WTC11 (cell line): Measurements from ENCODE around the gene C1QTNF6. TPM values are rescaled to one million over a fixed set of nuclear protein-coding genes. Genes with fewer than 3 reads are reported as not detected.
A peak's percentile ranks its signal among the peaks of the same experiment; 100 is the strongest.

Experiments
- ATAC-seq: fragments of 200-7000 bp; cut with Tn5 transposase; 2 replicates; pipeline ENCODE4 v1.10.0; 2021; ENCODE audit warnings: mild to moderate bottlenecking, moderate library complexity
- CTCF ChIA-PET: fragments of 300-600 bp; sonication (Branson Sonifier 250); formaldehyde crosslinking; loops from one replicate; lab custom pipeline; 2021; ENCODE audit warnings: antibody characterized with exemption; lab: Charles Lee
- POLR2A ChIA-PET: fragments of 350-600 bp; sonication (Branson Sonifier 250); formaldehyde crosslinking; loops from one replicate; lab custom pipeline; 2021; ENCODE audit warnings: antibody characterized with exemption; lab: Charles Lee
- DNase-seq: peaks from one replicate; pipeline ENCODE4 v3.0.0; 2021; ENCODE audit warnings: low spot score
- H3K27ac Mint-ChIP-seq: 2 replicates; pipeline ENCODE4 v1.8.0; 2021; ENCODE audit warnings: mixed read lengths
- H3K27me3 Mint-ChIP-seq: 2 replicates; pipeline ENCODE4 v1.8.0; 2021; ENCODE audit warnings: low read depth, mild to moderate bottlenecking, moderate library complexity, mixed read lengths
- H3K36me3 Mint-ChIP-seq: 2 replicates; pipeline ENCODE4 v1.8.0; 2021; ENCODE audit warnings: mixed read lengths
- H3K4me1 Mint-ChIP-seq: 2 replicates; pipeline ENCODE4 v1.8.0; 2022; ENCODE audit warnings: mixed read lengths
- H3K4me3 Mint-ChIP-seq: 2 replicates; pipeline ENCODE4 v1.8.0; 2021; ENCODE audit warnings: mild to moderate bottlenecking, moderate library complexity, mixed read lengths
- H3K9me3 Mint-ChIP-seq: 2 replicates; pipeline ENCODE4 v1.8.0; 2021; ENCODE audit warnings: mixed read lengths
- EMX1 ChIP-seq: fragments of 250-450 bp; sonication (Bioruptor Pico); IDR thresholded peaks from 2 replicates; pipeline ENCODE4 v1.8.0; 2021; ENCODE audit warnings: mild to moderate bottlenecking
- TEAD4 ChIP-seq: sonication (generic); formaldehyde crosslinking; IDR thresholded peaks from 2 replicates; pipeline ENCODE4 v1.8.0; 2022; ENCODE audit warnings: mild to moderate bottlenecking, missing genetic modification reagents
- ZNF263 ChIP-seq: sonication (generic); formaldehyde crosslinking; IDR thresholded peaks from 2 replicates; pipeline ENCODE4 v1.8.1; 2022; ENCODE audit warnings: low read depth, mild to moderate bottlenecking, moderate library complexity, missing genetic modification reagents
- total RNA-seq: library from RNA; stranded (reverse); gene quantifications from 3 replicates; pipeline ENCODE4 v1.2.3, GENCODE V29; 2021
- TF ChIP-seq, protein P1 (sequence below): sonication (generic); formaldehyde crosslinking; IDR thresholded peaks from 2 replicates; pipeline ENCODE4 v1.8.1; 2023; ENCODE audit warnings: mild to moderate bottlenecking, missing genetic modification reagents, moderate library complexity
- TF ChIP-seq, protein P2 (sequence below): sonication (generic); formaldehyde crosslinking; IDR thresholded peaks from 2 replicates; pipeline ENCODE4 v1.8.1; 2023; ENCODE audit warnings: mild to moderate bottlenecking, missing genetic modification reagents
- TF ChIP-seq, protein P3 (sequence below): sonication (generic); formaldehyde crosslinking; IDR thresholded peaks from 2 replicates; pipeline ENCODE4 v1.8.0; 2023; ENCODE audit warnings: missing genetic modification reagents, mild to moderate bottlenecking, borderline replicate concordance
- TF ChIP-seq, protein P4 (sequence below): sonication (generic); formaldehyde crosslinking; IDR thresholded peaks from 2 replicates; pipeline ENCODE4 v1.8.0; 2022; ENCODE audit warnings: missing genetic modification reagents
- TF ChIP-seq, protein P5 (sequence below): fragments of 250-450 bp; sonication (Bioruptor Pico); IDR thresholded peaks from 2 replicates; pipeline ENCODE4 v2.1.2; 2022; ENCODE audit warnings: mild to moderate bottlenecking, moderate library complexity
- TF ChIP-seq, protein P6 (sequence below): sonication (generic); formaldehyde crosslinking; IDR thresholded peaks from 2 replicates; pipeline ENCODE4 v1.8.0; 2022; ENCODE audit warnings: mild to moderate bottlenecking, missing genetic modification reagents
- TF ChIP-seq, protein P7 (sequence below): sonication (generic); formaldehyde crosslinking; IDR thresholded peaks from 2 replicates; pipeline ENCODE4 v1.8.1; 2023; ENCODE audit warnings: mild to moderate bottlenecking, moderate library complexity, missing genetic modification reagents

Gene C1QTNF6
- total RNA-seq, 1 experiment from 2014 or later: 5.9 TPM

DNA sequence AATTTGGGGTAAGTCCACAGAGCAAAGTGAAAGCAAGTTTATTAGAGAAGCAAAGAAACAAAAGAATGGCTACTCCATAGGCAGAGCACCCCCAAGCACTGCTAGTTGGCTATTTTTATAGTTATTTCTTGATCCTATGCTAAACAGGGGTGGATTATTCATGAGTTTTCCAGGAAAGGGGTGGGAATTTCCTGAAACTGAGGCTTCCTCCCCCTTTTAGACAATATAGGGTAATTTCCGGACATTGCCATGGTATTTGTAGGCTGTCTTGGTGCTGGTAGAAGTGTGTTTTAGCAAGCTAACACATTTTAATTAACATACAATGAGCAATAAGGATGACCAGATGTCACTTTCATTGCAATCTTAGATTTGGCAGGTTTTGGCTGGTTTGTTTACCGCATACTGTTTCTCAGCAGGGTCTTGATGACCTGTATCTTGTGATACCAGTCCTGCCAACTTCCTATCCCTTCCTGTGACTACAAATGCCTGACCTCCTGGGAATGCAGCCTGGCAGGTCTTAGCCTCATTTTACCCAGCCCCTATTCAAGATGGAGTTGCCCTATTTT lies 937 bp upstream of the C1QTNF6 start (continued):
- TF ChIP-seq, protein P1, sequence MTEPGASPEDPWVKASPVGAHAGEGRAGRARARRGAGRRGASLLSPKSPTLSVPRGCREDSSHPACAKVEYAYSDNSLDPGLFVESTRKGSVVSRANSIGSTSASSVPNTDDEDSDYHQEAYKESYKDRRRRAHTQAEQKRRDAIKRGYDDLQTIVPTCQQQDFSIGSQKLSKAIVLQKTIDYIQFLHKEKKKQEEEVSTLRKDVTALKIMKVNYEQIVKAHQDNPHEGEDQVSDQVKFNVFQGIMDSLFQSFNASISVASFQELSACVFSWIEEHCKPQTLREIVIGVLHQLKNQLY: no peak

DNA sequence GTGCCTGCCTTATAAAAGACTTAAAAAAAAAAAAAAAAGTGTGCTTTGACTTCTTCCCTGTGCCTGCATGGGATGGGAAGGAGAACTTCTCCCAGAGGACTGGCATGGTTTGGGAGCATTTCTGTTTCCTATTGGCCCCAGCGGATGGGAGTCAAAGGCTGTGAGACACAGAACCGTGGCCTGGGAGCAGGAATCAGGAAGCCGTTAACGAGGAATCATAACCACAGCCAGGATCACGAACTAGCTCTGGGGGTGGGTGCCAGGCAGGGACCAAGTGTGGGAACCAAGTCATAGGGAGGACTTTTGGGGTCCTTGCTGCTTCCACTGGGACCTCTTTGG lies 526 bp downstream of the C1QTNF6 start:
- POLR2A ChIA-PET: interaction anchor here (1.1 to 1.4 kb wide), 2 partner anchors 12 to 411 kb away, joined by 4 read pairs; partner anchors contain the start of gene IFT27
- CTCF ChIA-PET: interaction anchor here (0.7 to 4.2 kb wide), 5 partner anchors 10 to 73 kb away, joined by 3 to 23 read pairs (median 4); no protein-coding TSS in a partner anchor
- Mint-ChIP-seq H3K27me3 (no peaks in the 10 kb centered on the region; the same call in 1 of the 2 replicates), H3K27ac (peak overlapping the region; percentile 90), H3K9me3 (peaks cover 14% of the 10 kb centered on the region), H3K4me1 (peaks cover 49% of the 10 kb centered on the region), H3K4me3 (peak overlapping the region; percentile 75), H3K36me3 (peaks cover 13% of the 10 kb centered on the region)
- TF ChIP-seq, protein P2, sequence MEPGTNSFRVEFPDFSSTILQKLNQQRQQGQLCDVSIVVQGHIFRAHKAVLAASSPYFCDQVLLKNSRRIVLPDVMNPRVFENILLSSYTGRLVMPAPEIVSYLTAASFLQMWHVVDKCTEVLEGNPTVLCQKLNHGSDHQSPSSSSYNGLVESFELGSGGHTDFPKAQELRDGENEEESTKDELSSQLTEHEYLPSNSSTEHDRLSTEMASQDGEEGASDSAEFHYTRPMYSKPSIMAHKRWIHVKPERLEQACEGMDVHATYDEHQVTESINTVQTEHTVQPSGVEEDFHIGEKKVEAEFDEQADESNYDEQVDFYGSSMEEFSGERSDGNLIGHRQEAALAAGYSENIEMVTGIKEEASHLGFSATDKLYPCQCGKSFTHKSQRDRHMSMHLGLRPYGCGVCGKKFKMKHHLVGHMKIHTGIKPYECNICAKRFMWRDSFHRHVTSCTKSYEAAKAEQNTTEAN: no peak
- TF ChIP-seq, protein P3, sequence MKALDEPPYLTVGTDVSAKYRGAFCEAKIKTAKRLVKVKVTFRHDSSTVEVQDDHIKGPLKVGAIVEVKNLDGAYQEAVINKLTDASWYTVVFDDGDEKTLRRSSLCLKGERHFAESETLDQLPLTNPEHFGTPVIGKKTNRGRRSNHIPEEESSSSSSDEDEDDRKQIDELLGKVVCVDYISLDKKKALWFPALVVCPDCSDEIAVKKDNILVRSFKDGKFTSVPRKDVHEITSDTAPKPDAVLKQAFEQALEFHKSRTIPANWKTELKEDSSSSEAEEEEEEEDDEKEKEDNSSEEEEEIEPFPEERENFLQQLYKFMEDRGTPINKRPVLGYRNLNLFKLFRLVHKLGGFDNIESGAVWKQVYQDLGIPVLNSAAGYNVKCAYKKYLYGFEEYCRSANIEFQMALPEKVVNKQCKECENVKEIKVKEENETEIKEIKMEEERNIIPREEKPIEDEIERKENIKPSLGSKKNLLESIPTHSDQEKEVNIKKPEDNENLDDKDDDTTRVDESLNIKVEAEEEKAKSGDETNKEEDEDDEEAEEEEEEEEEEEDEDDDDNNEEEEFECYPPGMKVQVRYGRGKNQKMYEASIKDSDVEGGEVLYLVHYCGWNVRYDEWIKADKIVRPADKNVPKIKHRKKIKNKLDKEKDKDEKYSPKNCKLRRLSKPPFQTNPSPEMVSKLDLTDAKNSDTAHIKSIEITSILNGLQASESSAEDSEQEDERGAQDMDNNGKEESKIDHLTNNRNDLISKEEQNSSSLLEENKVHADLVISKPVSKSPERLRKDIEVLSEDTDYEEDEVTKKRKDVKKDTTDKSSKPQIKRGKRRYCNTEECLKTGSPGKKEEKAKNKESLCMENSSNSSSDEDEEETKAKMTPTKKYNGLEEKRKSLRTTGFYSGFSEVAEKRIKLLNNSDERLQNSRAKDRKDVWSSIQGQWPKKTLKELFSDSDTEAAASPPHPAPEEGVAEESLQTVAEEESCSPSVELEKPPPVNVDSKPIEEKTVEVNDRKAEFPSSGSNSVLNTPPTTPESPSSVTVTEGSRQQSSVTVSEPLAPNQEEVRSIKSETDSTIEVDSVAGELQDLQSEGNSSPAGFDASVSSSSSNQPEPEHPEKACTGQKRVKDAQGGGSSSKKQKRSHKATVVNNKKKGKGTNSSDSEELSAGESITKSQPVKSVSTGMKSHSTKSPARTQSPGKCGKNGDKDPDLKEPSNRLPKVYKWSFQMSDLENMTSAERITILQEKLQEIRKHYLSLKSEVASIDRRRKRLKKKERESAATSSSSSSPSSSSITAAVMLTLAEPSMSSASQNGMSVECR (CRISPR knock-in tag): no peak
- TF ChIP-seq, protein P4, sequence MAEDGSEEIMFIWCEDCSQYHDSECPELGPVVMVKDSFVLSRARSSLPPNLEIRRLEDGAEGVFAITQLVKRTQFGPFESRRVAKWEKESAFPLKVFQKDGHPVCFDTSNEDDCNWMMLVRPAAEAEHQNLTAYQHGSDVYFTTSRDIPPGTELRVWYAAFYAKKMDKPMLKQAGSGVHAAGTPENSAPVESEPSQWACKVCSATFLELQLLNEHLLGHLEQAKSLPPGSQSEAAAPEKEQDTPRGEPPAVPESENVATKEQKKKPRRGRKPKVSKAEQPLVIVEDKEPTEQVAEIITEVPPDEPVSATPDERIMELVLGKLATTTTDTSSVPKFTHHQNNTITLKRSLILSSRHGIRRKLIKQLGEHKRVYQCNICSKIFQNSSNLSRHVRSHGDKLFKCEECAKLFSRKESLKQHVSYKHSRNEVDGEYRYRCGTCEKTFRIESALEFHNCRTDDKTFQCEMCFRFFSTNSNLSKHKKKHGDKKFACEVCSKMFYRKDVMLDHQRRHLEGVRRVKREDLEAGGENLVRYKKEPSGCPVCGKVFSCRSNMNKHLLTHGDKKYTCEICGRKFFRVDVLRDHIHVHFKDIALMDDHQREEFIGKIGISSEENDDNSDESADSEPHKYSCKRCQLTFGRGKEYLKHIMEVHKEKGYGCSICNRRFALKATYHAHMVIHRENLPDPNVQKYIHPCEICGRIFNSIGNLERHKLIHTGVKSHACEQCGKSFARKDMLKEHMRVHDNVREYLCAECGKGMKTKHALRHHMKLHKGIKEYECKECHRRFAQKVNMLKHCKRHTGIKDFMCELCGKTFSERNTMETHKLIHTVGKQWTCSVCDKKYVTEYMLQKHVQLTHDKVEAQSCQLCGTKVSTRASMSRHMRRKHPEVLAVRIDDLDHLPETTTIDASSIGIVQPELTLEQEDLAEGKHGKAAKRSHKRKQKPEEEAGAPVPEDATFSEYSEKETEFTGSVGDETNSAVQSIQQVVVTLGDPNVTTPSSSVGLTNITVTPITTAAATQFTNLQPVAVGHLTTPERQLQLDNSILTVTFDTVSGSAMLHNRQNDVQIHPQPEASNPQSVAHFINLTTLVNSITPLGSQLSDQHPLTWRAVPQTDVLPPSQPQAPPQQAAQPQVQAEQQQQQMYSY (CRISPR knock-in tag): no peak
- TF ChIP-seq EMX1 (CRISPR knock-in tag): no peak
- TF ChIP-seq, protein P5, sequence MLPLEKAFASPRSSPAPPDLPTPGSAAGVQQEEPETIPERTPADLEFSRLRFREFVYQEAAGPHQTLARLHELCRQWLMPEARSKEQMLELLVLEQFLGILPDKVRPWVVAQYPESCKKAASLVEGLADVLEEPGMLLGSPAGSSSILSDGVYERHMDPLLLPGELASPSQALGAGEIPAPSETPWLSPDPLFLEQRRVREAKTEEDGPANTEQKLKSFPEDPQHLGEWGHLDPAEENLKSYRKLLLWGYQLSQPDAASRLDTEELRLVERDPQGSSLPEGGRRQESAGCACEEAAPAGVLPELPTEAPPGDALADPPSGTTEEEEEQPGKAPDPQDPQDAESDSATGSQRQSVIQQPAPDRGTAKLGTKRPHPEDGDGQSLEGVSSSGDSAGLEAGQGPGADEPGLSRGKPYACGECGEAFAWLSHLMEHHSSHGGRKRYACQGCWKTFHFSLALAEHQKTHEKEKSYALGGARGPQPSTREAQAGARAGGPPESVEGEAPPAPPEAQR (CRISPR knock-in tag): no peak
- TF ChIP-seq, protein P6, sequence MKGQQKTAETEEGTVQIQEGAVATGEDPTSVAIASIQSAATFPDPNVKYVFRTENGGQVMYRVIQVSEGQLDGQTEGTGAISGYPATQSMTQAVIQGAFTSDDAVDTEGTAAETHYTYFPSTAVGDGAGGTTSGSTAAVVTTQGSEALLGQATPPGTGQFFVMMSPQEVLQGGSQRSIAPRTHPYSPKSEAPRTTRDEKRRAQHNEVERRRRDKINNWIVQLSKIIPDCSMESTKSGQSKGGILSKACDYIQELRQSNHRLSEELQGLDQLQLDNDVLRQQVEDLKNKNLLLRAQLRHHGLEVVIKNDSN (CRISPR knock-in tag): no peak
- TF ChIP-seq ZNF263 (CRISPR knock-in tag): no peak
- TF ChIP-seq, protein P7, sequence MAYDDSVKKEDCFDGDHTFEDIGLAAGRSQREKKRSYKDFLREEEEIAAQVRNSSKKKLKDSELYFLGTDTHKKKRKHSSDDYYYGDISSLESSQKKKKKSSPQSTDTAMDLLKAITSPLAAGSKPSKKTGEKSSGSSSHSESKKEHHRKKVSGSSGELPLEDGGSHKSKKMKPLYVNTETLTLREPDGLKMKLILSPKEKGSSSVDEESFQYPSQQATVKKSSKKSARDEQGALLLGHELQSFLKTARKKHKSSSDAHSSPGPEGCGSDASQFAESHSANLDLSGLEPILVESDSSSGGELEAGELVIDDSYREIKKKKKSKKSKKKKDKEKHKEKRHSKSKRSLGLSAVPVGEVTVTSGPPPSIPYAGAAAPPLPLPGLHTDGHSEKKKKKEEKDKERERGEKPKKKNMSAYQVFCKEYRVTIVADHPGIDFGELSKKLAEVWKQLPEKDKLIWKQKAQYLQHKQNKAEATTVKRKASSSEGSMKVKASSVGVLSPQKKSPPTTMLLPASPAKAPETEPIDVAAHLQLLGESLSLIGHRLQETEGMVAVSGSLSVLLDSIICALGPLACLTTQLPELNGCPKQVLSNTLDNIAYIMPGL: no peak
- no peak for TF ChIP-seq TEAD4 (CRISPR knock-in tag)
- DNase-seq (no peak), ATAC-seq (no peak)
